B cell (primary cell): ENCODE data around the gene KCNH8. TPM values are rescaled to one million over a fixed set of nuclear protein-coding genes. Genes with fewer than 3 reads are reported as not detected.

Source experiments
- ATAC-seq: fragments of 200-7000 bp; cut with Tn5 transposase; one replicate; pipeline ENCODE4 v1.10.0; 2021; ENCODE audit warnings: low read depth, mild to moderate bottlenecking, moderate number of reproducible peaks, moderate library complexity
- CTCF ChIA-PET: fragments of 350-600 bp; sonication (Branson Sonifier 250); formaldehyde crosslinking; loops from one replicate; lab custom pipeline; 2021; ENCODE audit warnings: antibody characterized with exemption, inconsistent platforms; lab: Charles Lee
- POLR2A ChIA-PET: fragments of 350-600 bp; sonication (Branson Sonifier 250); formaldehyde crosslinking; loops from one replicate; lab custom pipeline; 2021; ENCODE audit warnings: antibody characterized with exemption; lab: Charles Lee
- DNase-seq: peaks from one replicate; pipeline ENCODE4 v3.0.0; 2013
- H2AFZ ChIP-seq: 2 replicates; pipeline ENCODE4 v1.6.1; 2012; ENCODE audit warnings: mild to moderate bottlenecking, low read depth, low read length; ENCODE audit not compliant: insufficient read depth, poor library complexity, severe bottlenecking
- H3K27ac ChIP-seq, 2 donors: 1 replicate in 1 of 2; 2 replicates in 1 of 2; pipeline ENCODE4 v1.5.1; 2012 to 2013; ENCODE audit warnings: low read length in 2 of 2, mild to moderate bottlenecking in 2 of 2, moderate library complexity in 1 of 2
- H3K27me3 ChIP-seq, 4 experiments: fragments of 200-600 bp in 1 of 4; sonication (generic) in 1 of 4; replicated peaks in 1 of 4; 1 replicate in 2 of 4; 2 replicates in 2 of 4; pipeline versions ENCODE4 v1.6.1 to v1.7.0; 2013 to 2016; ENCODE audit warnings: low read length in 3 of 4, mild to moderate bottlenecking in 2 of 4, mixed read lengths in 1 of 4, moderate library complexity in 1 of 4; ENCODE audit not compliant: insufficient read depth in 4 of 4, control insufficient read depth in 3 of 4; ENCODE audit errors: control extremely low read depth in 1 of 4
- H3K36me3 ChIP-seq, 2 experiments: replicated peaks in 1 of 2; 1 replicate in 1 of 2; 2 replicates in 1 of 2; pipeline versions ENCODE4 v1.6.1 to v1.7.1; 2013; ENCODE audit warnings: low read length in 1 of 2; ENCODE audit not compliant: insufficient read depth in 2 of 2, control insufficient read depth in 1 of 2; ENCODE audit errors: control extremely low read depth in 1 of 2, extremely low read depth in 1 of 2
- H3K4me1 ChIP-seq, 2 donors: fragments of 200-600 bp in 1 of 2; sonication (generic) in 1 of 2; 1 replicate in 1 of 2; 2 replicates in 1 of 2; pipeline versions ENCODE4 v1.5.1 to v1.6.1; 2013 to 2017; ENCODE audit warnings: low read length in 2 of 2; ENCODE audit not compliant: control insufficient read depth in 2 of 2, insufficient read depth in 2 of 2
- H3K4me2 ChIP-seq: replicated peaks from 2 replicates; pipeline ENCODE3; 2012; ENCODE audit warnings: mild to moderate bottlenecking, low read depth, low read length; ENCODE audit not compliant: poor library complexity, severe bottlenecking
- H3K4me3 ChIP-seq, 5 experiments: fragments of 200-600 bp in 1 of 5; sonication (generic) in 1 of 5; 1 replicate in 3 of 5; 2 replicates in 2 of 5; pipeline versions ENCODE4 v1.5.1 to v1.7.0; 2011 to 2016; ENCODE audit warnings: low read length in 4 of 5, mild to moderate bottlenecking in 4 of 5, low read depth in 2 of 5, control low read depth in 1 of 5, moderate library complexity in 1 of 5; ENCODE audit not compliant: insufficient read depth in 1 of 5; ENCODE audit errors: control extremely low read depth in 1 of 5, extremely low read depth in 1 of 5
- H3K79me2 ChIP-seq: fragments of 200-600 bp; sonication (generic); one replicate; pipeline ENCODE4 v1.6.0; 2016; ENCODE audit warnings: low read length; ENCODE audit not compliant: control insufficient read depth, insufficient read depth
- H3K9ac ChIP-seq: fragments of 200-600 bp; sonication (generic); 2 replicates; pipeline ENCODE4 v1.6.1; 2017; ENCODE audit warnings: mild to moderate bottlenecking, low read length, moderate library complexity
- H3K9me3 ChIP-seq, 3 donors: one replicate each; pipeline versions ENCODE4 v1.6.1 to v1.7.1; 2013; ENCODE audit warnings: low read length in 2 of 3; ENCODE audit not compliant: control insufficient read depth in 2 of 3, insufficient read depth in 1 of 3; ENCODE audit errors: control extremely low read depth in 1 of 3
- H4K20me1 ChIP-seq: 2 replicates; pipeline ENCODE4 v1.6.0; 2012; ENCODE audit warnings: mild to moderate bottlenecking, low read length; ENCODE audit not compliant: insufficient read depth, control insufficient read depth, poor library complexity, severe bottlenecking
- H3K27ac Mint-ChIP-seq: one replicate; pipeline ENCODE4 v1.8.0; 2021; ENCODE audit warnings: mixed read lengths
- H3K27me3 Mint-ChIP-seq: one replicate; pipeline ENCODE4 v1.8.0; 2021; ENCODE audit warnings: mixed read lengths
- H3K4me1 Mint-ChIP-seq: one replicate; pipeline ENCODE4 v1.8.0; 2021; ENCODE audit warnings: mixed read lengths
- H3K4me3 Mint-ChIP-seq: one replicate; pipeline ENCODE4 v1.8.0; 2021; ENCODE audit warnings: mixed read lengths
- H3K9me3 Mint-ChIP-seq: one replicate; pipeline ENCODE4 v1.8.0; 2022; ENCODE audit warnings: mixed read lengths; ENCODE audit not compliant: insufficient read depth
- EZH2 ChIP-seq: IDR thresholded peaks from 2 replicates; pipeline ENCODE4 v1.6.1; 2012; ENCODE audit warnings: borderline replicate concordance, low read depth, mild to moderate bottlenecking, moderate library complexity, low read length; ENCODE audit not compliant: insufficient read depth, poor library complexity, severe bottlenecking
- WGBS: methylation state at CpG from one replicate; pipeline ENCODE4 v1.1.5; 2013; ENCODE audit warnings: missing lambda C conversion rate; ENCODE audit not compliant: insufficient coverage; 5-methylcytosine and 5-hydroxymethylcytosine counted together
- intact Hi-C: fragments of 100-400 bp; cut with micrococcal nuclease; formaldehyde crosslinking; loops from one replicate; pipeline ENCODE4 v1.10.0; 2022
- polyA plus RNA-seq: library from polyadenylated mRNA; depleted of rRNA; stranded (reverse); fragments of >200 nt; gene quantifications from 2 replicates; pipeline ENCODE4 v1.2.3, GENCODE V29; 2012
- total RNA-seq, 2 donors: library from RNA; stranded (reverse); fragments of 120-200 nt in 1 of 2; gene quantifications; 1 replicate in 1 of 2; 2 replicates in 1 of 2; pipeline versions ENCODE4 v1.2.3 to v1.2.4, GENCODE V29; 2013 to 2022
- TF ChIP-seq, protein P1 (sequence below): fragments of 200-600 bp; IDR thresholded peaks from one replicate; pipeline ENCODE4 v1.8.0; 2022; ENCODE audit warnings: antibody characterized with exemption, mild to moderate bottlenecking

KCNH8 gene
- total and polyA plus RNA-seq, 2 donors (not counting 1 experiment from before 2014, with no cell fraction given): 4.0 to 12.7 TPM

DNA sequence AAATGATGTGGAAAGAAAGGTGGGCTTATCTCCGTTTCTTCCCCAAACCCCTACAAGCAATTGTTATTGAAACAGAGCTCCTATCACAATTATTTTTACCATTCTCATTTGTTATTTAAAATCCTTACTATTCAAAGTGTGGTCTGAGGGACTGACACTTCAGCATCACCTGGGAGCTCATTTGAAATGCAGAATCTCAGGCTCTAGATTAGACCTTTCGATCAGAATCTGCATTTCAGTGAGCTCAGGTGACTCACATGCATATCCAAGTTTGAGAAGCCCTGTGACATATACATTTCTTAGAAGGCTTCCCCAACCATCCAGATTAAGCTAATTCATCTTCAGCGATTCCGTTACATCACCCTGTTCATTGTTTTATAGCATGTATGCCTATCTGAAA is 145.0 kb downstream of the KCNH8 start:
- Mint-ChIP-seq H3K27ac (no peak overlapping the region), H3K4me1 (no peaks in the 10 kb centered on the region), H3K4me3 (no peak overlapping the region), H3K27me3 (peaks cover 3% of the 10 kb centered on the region), H3K9me3 (no peaks in the 10 kb centered on the region)
- H3K9ac ChIP-seq: no peak overlapping the region
- no peaks in the 10 kb centered on the region for H3K79me2 ChIP-seq
- WGBS: 50% methylated on average over 1 of the region's 4 CpGs
- no peak overlapping the region for H2AFZ ChIP-seq
- DNase-seq (no peak), ATAC-seq (no peak)
- no peak for TF ChIP-seq EZH2
- TF ChIP-seq, protein P1, sequence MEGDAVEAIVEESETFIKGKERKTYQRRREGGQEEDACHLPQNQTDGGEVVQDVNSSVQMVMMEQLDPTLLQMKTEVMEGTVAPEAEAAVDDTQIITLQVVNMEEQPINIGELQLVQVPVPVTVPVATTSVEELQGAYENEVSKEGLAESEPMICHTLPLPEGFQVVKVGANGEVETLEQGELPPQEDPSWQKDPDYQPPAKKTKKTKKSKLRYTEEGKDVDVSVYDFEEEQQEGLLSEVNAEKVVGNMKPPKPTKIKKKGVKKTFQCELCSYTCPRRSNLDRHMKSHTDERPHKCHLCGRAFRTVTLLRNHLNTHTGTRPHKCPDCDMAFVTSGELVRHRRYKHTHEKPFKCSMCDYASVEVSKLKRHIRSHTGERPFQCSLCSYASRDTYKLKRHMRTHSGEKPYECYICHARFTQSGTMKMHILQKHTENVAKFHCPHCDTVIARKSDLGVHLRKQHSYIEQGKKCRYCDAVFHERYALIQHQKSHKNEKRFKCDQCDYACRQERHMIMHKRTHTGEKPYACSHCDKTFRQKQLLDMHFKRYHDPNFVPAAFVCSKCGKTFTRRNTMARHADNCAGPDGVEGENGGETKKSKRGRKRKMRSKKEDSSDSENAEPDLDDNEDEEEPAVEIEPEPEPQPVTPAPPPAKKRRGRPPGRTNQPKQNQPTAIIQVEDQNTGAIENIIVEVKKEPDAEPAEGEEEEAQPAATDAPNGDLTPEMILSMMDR: no peak
- intact Hi-C loops: no loop called here
- CTCF ChIA-PET: no interaction called here
- no peak overlapping the region for H3K4me2 ChIP-seq
- H3K27me3 ChIP-seq: no peaks in the 10 kb centered on the region
- H3K27ac ChIP-seq: no peak overlapping the region
- no peaks in the 10 kb centered on the region for H3K4me1 ChIP-seq
- no peaks in the 10 kb centered on the region for H3K9me3 ChIP-seq
- POLR2A ChIA-PET: no interaction called here
- no peaks in the 10 kb centered on the region for H4K20me1 ChIP-seq
- H3K4me3 ChIP-seq: no peak overlapping the region
- H3K36me3 ChIP-seq: no peaks in the 10 kb centered on the region

DNA sequence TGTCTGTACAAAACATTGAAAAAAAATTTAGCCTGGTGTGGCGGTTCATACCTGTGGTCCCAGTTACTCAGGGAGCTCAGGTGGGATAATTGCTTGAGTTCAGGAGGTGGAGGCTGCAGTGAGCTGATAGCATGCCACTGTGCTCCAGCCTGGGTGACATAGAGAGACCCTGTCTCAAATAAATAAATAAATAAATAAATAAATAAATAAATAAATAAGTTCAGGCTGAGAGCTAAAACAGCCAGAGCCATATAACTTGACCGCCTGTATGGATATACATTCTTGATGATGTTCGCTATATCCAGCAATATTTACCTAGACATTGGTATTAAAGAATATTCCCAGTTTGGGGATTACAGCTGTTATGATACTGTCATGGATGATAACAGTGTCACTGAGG is 146.9 kb downstream of the KCNH8 start:
- H3K4me3 ChIP-seq: no peak overlapping the region

More for the DNA sequence above, 146.9 kb downstream of the KCNH8 start:
- no peaks in the 10 kb centered on the region for H3K36me3 ChIP-seq
- no peaks in the 10 kb centered on the region for H4K20me1 ChIP-seq
- 100% methylated on average over 1 of the region's 3 CpGs for WGBS
- intact Hi-C loops: no loop called here
- H3K27ac ChIP-seq: no peak overlapping the region
- ChIA-PET POLR2A (no interaction called here), CTCF (no interaction called here)
- H3K9me3 ChIP-seq: no peaks in the 10 kb centered on the region
- TF ChIP-seq, protein P1: no peak
- TF ChIP-seq EZH2: no peak
- no peaks in the 10 kb centered on the region for H3K27me3 ChIP-seq
- peaks cover 3% of the 10 kb centered on the region for H3K27me3 Mint-ChIP-seq
- H3K4me2 ChIP-seq: no peak overlapping the region
- H3K27ac Mint-ChIP-seq: no peak overlapping the region
- H3K4me1 ChIP-seq: no peaks in the 10 kb centered on the region
- ATAC-seq: no peak
- no peaks in the 10 kb centered on the region for H3K79me2 ChIP-seq
- no peak overlapping the region for H3K4me3 Mint-ChIP-seq
- no peak overlapping the region for H2AFZ ChIP-seq
- no peak for DNase-seq
- H3K9ac ChIP-seq: no peak overlapping the region
- H3K9me3 Mint-ChIP-seq: no peaks in the 10 kb centered on the region
- H3K4me1 Mint-ChIP-seq: no peaks in the 10 kb centered on the region
